GM23338 (cell line): ENCODE measurements around the gene UBTF. TPM values are rescaled to one million over a fixed set of nuclear protein-coding genes. Genes with fewer than 3 reads are reported as not detected.

ENCODE experiments used
- ATAC-seq: fragments of 200-7000 bp; cut with Tn5 transposase; 3 replicates; pipeline ENCODE4 v1.9.1; 2020
- DNase-seq: peaks from one replicate; pipeline ENCODE4 v3.0.0-alpha.2; 2015; ENCODE audit warnings: low spot score
- H2AFZ ChIP-seq: fragments of 200-600 bp; sonication (generic); 2 replicates; pipeline ENCODE4 v1.8.0; 2016; ENCODE audit warnings: antibody characterized with exemption, mild to moderate bottlenecking, moderate library complexity
- H3F3A ChIP-seq: fragments of 200-600 bp; sonication (generic); replicated peaks from 2 replicates; pipeline ENCODE4 v1.8.0; 2017; ENCODE audit warnings: antibody characterized with exemption, mixed run types, low read depth
- H3K27ac ChIP-seq: fragments of 200-600 bp; sonication (generic); 2 replicates; pipeline ENCODE4 v1.6.1; 2016; ENCODE audit warnings: low read depth
- H3K27me3 ChIP-seq: fragments of 200-600 bp; sonication (generic); 2 replicates; pipeline ENCODE4 v1.8.0; 2016; ENCODE audit warnings: mild to moderate bottlenecking, mixed run types, moderate library complexity; ENCODE audit not compliant: insufficient read depth
- H3K36me3 ChIP-seq: fragments of 200-600 bp; sonication (generic); 2 replicates; pipeline ENCODE4 v1.8.0; 2016; ENCODE audit warnings: mild to moderate bottlenecking; ENCODE audit not compliant: insufficient read depth
- H3K4me1 ChIP-seq: fragments of 200-600 bp; sonication (generic); 2 replicates; pipeline ENCODE4 v1.8.0; 2016; ENCODE audit warnings: mild to moderate bottlenecking, moderate library complexity; ENCODE audit not compliant: insufficient read depth
- H3K4me2 ChIP-seq: fragments of 200-600 bp; sonication (generic); 2 replicates; pipeline ENCODE4 v1.7.1; 2017; ENCODE audit warnings: mixed run types
- H3K4me3 ChIP-seq: fragments of 200-600 bp; sonication (generic); 2 replicates; pipeline ENCODE4 v1.6.1; 2016; ENCODE audit warnings: mixed run types
- H3K79me2 ChIP-seq: fragments of 200-600 bp; sonication (generic); replicated peaks from 2 replicates; pipeline ENCODE4 v1.8.0; 2017; ENCODE audit warnings: mild to moderate bottlenecking; ENCODE audit not compliant: insufficient read depth
- H3K9me2 ChIP-seq: fragments of 200-600 bp; sonication (generic); 2 replicates; pipeline ENCODE4 v1.8.0; 2017; ENCODE audit not compliant: insufficient read depth
- H4K20me1 ChIP-seq: fragments of 200-600 bp; sonication (generic); replicated peaks from 2 replicates; pipeline ENCODE4 v1.8.0; 2017; ENCODE audit warnings: mild to moderate bottlenecking; ENCODE audit not compliant: insufficient read depth
- H3K27ac Mint-ChIP-seq: 2 replicates; pipeline ENCODE4 v1.8.0; 2020; ENCODE audit warnings: inconsistent platforms, mild to moderate bottlenecking, moderate library complexity, mixed read lengths
- H3K27me3 Mint-ChIP-seq: 3 replicates; pipeline ENCODE4 v1.8.0; 2022; ENCODE audit warnings: low read depth, mild to moderate bottlenecking, moderate library complexity, mixed read lengths, inconsistent platforms; ENCODE audit not compliant: insufficient read depth, poor library complexity
- H3K36me3 Mint-ChIP-seq: 3 replicates; pipeline ENCODE4 v1.8.0; 2021; ENCODE audit warnings: low read depth, mild to moderate bottlenecking, inconsistent platforms, moderate library complexity, mixed read lengths
- H3K4me1 Mint-ChIP-seq: 3 replicates; pipeline ENCODE4 v1.8.0; 2020; ENCODE audit warnings: mild to moderate bottlenecking, inconsistent platforms, mixed read lengths
- H3K4me3 Mint-ChIP-seq: 3 replicates; pipeline ENCODE4 v1.8.0; 2021; ENCODE audit warnings: moderate library complexity, mild to moderate bottlenecking, inconsistent platforms, mixed read lengths
- H3K9me3 Mint-ChIP-seq: 3 replicates; pipeline ENCODE4 v1.8.0; 2020; ENCODE audit warnings: moderate library complexity, mild to moderate bottlenecking, inconsistent platforms, mixed read lengths
- CTCF ChIP-seq, 2 experiments: fragments of 200-600 bp in 1 of 2; sonication (generic) in 1 of 2; conservative IDR thresholded peaks; 2 replicates each; pipeline versions ENCODE4 v1.5.1 to v1.6.1; 2016 to 2017; ENCODE audit warnings: antibody characterized with exemption in 2 of 2, low read depth in 2 of 2, mild to moderate bottlenecking in 2 of 2, moderate library complexity in 1 of 2
- ETS1 ChIP-seq: IDR thresholded peaks from 2 replicates; pipeline ENCODE4 v1.6.1; 2016; ENCODE audit warnings: antibody characterized with exemption
- EZH2 ChIP-seq: fragments of 200-600 bp; sonication (generic); IDR thresholded peaks from one replicate; pipeline ENCODE4 v1.8.0; 2017; ENCODE audit warnings: antibody characterized with exemption, mild to moderate bottlenecking, low read depth; ENCODE audit not compliant: unreplicated experiment
- EZH2phosphoT487 ChIP-seq: fragments of 200-600 bp; sonication (generic); IDR thresholded peaks from one replicate; pipeline ENCODE4 v1.8.1; 2018; ENCODE audit warnings: antibody characterized with exemption; ENCODE audit not compliant: unreplicated experiment
- NANOG ChIP-seq: IDR thresholded peaks from 2 replicates; pipeline ENCODE4 v1.6.1; 2016; ENCODE audit warnings: antibody characterized with exemption, borderline replicate concordance
- POLR2AphosphoS5 ChIP-seq: IDR thresholded peaks from 2 replicates; pipeline ENCODE4 v1.6.1; 2016; ENCODE audit warnings: antibody characterized with exemption, low read depth
- ZNF114 ChIP-seq: fragments of 250-450 bp; sonication (Bioruptor Pico); IDR thresholded peaks from 2 replicates; pipeline ENCODE4 v1.5.0; 2020; ENCODE audit warnings: mild to moderate bottlenecking, moderate library complexity
- ZNF331 ChIP-seq: fragments of 250-450 bp; sonication (Bioruptor Pico); IDR thresholded peaks from 2 replicates; pipeline ENCODE4 v1.5.0; 2020; ENCODE audit warnings: low read depth, mild to moderate bottlenecking, moderate library complexity
- ZNF462 ChIP-seq: fragments of 250-450 bp; sonication (Bioruptor Pico); IDR thresholded peaks from 2 replicates; pipeline ENCODE4 v1.5.0; 2020; ENCODE audit warnings: mild to moderate bottlenecking, moderate library complexity
- polyA plus RNA-seq: library from polyadenylated mRNA; unstranded; fragments of >200 nt; fragmentation: Nextera tagmentation; extraction: Ambion mirVana; gene quantifications from 2 replicates; pipeline ENCODE4 v1.2.1, GENCODE V29; 2016
- total RNA-seq: library from RNA; depleted of rRNA; stranded (reverse); fragments of >200 nt; shearing (Covaris generic); gene quantifications from 2 replicates; pipeline ENCODE4 v1.2.3, GENCODE V29; 2014
- TF ChIP-seq, protein P1 (sequence below): IDR thresholded peaks from one replicate; pipeline ENCODE4 v1.6.1; 2018; ENCODE audit warnings: antibody characterized with exemption; ENCODE audit not compliant: unreplicated experiment

UBTF gene
- total and polyA plus RNA-seq, 2 experiments from 2014 or later: 29.9 to 62.2 TPM

GRCh38 chr17:44176671-44177501, 42.6 kb downstream of the UBTF start (continued):
- TF ChIP-seq, protein P1, sequence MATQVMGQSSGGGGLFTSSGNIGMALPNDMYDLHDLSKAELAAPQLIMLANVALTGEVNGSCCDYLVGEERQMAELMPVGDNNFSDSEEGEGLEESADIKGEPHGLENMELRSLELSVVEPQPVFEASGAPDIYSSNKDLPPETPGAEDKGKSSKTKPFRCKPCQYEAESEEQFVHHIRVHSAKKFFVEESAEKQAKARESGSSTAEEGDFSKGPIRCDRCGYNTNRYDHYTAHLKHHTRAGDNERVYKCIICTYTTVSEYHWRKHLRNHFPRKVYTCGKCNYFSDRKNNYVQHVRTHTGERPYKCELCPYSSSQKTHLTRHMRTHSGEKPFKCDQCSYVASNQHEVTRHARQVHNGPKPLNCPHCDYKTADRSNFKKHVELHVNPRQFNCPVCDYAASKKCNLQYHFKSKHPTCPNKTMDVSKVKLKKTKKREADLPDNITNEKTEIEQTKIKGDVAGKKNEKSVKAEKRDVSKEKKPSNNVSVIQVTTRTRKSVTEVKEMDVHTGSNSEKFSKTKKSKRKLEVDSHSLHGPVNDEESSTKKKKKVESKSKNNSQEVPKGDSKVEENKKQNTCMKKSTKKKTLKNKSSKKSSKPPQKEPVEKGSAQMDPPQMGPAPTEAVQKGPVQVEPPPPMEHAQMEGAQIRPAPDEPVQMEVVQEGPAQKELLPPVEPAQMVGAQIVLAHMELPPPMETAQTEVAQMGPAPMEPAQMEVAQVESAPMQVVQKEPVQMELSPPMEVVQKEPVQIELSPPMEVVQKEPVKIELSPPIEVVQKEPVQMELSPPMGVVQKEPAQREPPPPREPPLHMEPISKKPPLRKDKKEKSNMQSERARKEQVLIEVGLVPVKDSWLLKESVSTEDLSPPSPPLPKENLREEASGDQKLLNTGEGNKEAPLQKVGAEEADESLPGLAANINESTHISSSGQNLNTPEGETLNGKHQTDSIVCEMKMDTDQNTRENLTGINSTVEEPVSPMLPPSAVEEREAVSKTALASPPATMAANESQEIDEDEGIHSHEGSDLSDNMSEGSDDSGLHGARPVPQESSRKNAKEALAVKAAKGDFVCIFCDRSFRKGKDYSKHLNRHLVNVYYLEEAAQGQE: no peak
- TF ChIP-seq POLR2AphosphoS5: no peak

DNA sequence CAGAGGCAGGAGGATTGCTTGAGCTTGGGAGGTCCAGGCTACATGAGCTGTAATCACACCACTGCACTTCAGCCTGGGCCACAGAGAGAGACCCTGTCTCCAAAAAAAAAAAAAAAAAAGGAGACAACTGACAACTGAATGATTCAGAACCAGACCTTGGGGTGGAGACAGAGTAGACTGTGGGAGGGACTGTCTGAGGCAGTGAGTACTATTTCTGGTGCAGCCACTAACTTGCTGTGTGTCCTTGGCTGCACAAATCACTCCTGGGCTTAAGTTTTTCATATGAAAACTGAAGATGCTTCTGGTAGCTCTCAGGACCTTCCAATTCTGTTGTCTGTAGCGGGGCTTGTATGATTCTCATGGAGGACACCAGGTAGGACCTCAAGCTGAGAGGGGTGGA, 43.2 kb downstream of the UBTF start:
- Mint-ChIP-seq H3K4me1 (no peaks in the 10 kb centered on the region; the same call in 1 of the 3 replicates), H3K27me3 (peaks cover 7% of the 10 kb centered on the region), H3K27ac (no peak overlapping the region), H3K4me3 (no peak overlapping the region; the same call in 2 of the 3 replicates), H3K9me3 (peaks cover 3% of the 10 kb centered on the region; the same call in 1 of the 3 replicates), H3K36me3 (peaks cover 32% of the 10 kb centered on the region)
- no peak overlapping the region for H3K27ac ChIP-seq
- TF ChIP-seq ZNF331 (CRISPR knock-in tag) (no peak), ETS1 (no peak), ZNF114 (CRISPR knock-in tag) (no peak), EZH2phosphoT487 (no peak), EZH2 (no peak), NANOG (no peak), CTCF (conservative IDR thresholded peaks at IDR 0.05; ENCODE audit: low read depth in 2 of 2) (no peak), ZNF462 (CRISPR knock-in tag) (no peak)
- H3K79me2 ChIP-seq: no peaks in the 10 kb centered on the region
- ATAC-seq (no peak), DNase-seq (no peak)
- H3K36me3 ChIP-seq: no peaks in the 10 kb centered on the region
- no peaks in the 10 kb centered on the region for H3K27me3 ChIP-seq
- no peaks in the 10 kb centered on the region for H3K9me2 ChIP-seq
- H3K4me1 ChIP-seq: no peaks in the 10 kb centered on the region
- peaks cover 6% of the 10 kb centered on the region; the same call in 1 of the 2 replicates for H4K20me1 ChIP-seq
- no peak overlapping the region for H3K4me3 ChIP-seq
- H2AFZ ChIP-seq: no peak overlapping the region
- H3K4me2 ChIP-seq: no peak overlapping the region
- 0 out of 2 replicates have a peak, but pooled peaks cover 9% of the 10 kb centered on the region for H3F3A ChIP-seq
